Inflammatory macrophage treated with lipopolysaccharide for 1 hour (primary cell): ENCODE data around the gene DTD1.
A peak's percentile ranks its signal among the peaks of the same experiment; 100 is the strongest.

Experiments used
- DNase-seq, 2 donors: peaks; one replicate each; pipeline ENCODE4 v3.0.0-alpha.2; 2020 to 2022

Gene DTD1

GRCh38 chr20:18715564-18715963 lies 127.7 kb downstream of the DTD1 start:
- DNase-seq = no peak

DNA sequence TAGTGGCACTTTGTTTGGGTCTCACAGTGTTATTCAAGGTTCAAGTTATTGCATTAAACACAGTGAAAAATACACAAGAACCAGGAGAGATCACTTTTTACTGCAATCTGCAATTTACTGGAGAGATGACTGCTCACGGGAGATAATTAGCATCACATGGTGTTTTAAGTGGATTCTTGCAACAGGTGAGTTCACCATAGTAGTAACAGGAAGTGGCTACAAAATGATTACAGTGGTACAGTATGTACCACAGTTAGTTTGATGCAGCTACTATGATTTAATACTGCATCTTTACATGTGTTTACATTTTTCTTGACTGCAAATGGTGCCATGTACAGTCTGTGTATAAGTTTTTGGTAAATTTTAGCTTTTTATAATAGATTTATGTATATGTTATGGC lies 129.2 kb downstream of the DTD1 start:
- DNase-seq = no peak

DNA sequence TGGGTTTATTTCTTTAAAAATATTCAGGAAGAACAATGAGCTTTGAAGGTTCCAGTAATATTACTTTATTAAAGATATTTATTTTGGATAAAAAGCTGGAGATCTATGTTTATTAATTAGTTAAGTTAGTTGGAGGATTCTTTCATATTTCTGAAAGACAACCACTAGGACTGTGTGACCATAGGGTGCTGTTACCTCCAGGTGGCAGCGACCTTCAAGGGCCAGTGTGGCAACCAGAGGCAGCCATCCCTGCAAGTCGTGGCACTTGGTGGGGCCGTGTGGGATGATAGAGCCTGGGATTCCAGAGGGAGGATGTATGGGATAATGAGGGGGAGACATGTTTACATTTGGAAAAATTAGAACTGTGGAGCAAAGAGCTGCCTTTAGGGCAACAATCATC lies 130.3 kb downstream of the DTD1 start:
- DNase-seq = no peak

DNA sequence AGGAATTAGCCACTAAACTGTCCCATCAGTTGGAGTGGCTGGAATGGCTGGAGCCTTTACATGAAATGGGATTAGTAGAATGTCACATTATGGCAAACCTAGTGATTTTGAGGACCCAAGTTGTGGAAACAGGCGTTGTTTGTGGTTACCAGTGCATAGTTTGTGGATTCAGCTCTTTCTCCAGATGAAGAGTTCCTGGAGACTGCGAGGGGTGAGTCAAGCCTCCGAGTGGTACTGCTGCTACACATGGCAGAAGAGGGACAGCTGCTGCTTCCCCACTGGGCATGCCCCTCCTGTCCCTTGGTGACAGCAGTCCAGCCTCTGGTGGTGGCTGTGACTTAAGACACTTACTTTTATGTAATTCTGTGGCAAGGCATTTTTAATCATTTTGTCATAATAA lies 131.6 kb downstream of the DTD1 start:
- no peak for DNase-seq

GRCh38 chr20:18721551-18722115 lies 133.8 kb downstream of the DTD1 start:
- DNase-seq = no peak

DNA sequence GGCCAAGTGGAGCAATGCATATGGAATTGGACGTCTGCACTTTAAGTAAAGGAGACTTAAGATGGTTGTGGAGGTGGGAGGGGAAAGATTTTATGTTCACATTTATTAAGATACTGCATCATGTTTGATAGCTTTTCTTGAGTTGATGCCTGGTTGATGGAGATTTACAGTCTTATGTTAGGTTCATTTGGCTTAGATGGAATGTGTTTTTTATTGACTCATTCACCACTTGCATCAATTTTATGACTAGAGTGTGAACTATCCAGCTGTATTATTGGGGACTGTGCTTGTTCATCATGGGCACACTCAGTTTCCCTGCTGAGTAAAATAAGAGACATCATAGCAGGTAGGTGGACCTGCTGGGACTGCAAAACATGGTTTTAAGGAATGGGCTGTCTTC lies 134.5 kb downstream of the DTD1 start:
- DNase-seq = no peak

DNA sequence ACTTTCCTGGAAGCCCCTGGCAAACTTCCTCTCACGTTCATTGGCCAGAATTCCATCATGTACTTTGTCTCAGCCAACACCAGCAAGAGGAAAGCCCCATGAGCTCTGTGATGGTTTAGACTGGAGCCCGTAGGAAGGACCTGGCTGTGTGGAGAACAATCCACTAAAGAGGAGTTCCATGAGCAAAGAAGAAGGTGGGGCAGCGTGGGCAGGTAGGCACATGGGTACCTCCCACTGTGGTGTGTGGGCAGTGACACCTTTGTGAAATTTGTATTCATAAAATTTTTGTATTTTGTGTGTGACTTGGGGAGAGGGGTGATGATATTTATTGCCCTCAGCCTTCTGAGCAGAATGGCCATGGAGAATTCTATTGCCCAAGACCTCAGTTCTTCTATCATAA lies 136.2 kb downstream of the DTD1 start:
- DNase-seq = no peak

GRCh38 chr20:18724788-18725464 lies 137.1 kb downstream of the DTD1 start:
- DNase-seq = no peak

DNA sequence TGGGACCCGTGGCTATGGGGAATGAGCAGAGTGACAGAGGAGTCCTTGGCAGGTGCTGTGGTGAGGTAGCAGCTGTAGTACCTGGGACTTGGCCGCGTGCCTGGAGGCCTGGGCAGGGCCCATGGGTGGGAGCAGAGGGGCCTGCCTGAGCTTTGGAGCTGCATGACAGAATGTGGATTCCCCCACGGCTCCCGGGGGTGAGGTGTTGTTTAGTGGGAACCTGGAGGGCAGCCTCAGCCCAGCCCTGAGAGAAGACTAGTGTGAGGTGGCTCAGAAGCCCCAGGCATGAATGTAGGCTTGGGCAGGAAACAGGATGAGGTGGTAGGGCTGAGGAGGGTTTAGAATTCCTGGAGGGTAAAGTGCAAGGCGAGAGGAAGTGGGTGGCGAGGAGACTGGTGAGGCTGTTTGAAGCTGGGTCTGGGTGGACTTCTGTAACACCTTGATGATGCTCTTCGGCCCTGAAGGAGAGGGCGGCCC lies 139.2 kb downstream of the DTD1 start:
- DNase-seq = no peak

- DNase-seq = no peak
Measured at GRCh38 chr20:18728165-18728869, 140.5 kb downstream of the DTD1 start.

- DNase-seq = no peak
Measured at GRCh38 chr20:18728870-18729224, 141.0 kb downstream of the DTD1 start.

DNA sequence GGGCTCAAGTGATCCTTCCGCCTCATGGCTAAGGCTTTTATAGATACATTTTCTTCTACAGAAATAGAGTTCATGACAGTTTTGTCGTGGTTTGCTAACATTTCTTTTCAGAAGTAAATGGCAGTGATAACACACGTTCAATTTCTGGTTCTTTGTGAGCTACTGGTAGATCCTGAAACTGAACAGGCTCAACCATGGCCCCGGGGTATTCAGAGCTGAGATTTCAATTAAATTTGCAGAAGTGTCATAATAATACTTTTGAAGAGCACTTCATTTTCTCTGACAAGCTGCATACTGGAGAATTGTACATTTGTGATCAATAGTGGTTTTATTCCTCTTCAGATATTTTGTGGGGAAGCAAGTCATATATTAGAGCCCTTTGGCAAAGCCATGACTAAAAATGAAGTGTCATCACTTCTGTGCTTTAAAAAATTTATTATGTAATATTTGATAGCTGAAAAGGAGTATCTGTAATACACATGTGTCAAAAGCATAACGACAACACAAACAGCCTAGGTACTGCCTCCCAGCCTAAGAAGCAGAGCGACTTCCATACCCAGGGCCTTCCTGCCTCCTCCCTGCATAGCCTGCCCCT lies 141.5 kb downstream of the DTD1 start:
- no peak for DNase-seq

GRCh38 chr20:18731940-18732339 lies 144.1 kb downstream of the DTD1 start:
- DNase-seq = no peak

DNA sequence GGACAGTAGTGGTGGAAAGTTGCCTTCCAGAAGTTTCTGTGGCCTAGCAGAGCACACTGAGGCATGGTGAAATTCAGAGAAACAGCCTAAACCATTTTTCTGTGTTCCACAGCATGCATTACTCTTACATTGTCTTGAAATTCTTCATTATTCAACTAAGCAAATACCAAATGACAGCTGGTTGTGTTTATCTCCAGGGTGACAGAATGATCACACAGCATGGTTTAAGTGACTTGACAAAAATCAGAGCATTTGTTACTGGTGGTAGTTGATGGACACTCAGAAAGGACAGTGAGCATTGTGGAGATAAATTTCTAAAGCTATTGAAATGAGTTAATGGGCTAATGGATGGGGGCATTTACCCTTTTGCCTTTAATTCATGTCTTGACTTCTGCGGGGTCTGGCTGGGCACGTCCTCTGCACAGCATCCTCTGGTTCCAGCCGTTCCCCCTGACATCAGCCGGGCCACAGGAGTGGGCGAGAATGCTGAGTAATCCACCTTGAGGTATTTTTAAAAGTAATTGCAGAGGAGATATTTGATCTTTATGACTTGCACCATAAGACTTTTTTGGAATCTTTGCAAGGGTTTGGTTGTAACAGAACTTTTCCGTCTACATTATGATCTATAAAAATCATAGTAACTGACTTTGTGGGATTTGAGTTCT lies 146.8 kb downstream of the DTD1 start:
- no peak for DNase-seq

DNA sequence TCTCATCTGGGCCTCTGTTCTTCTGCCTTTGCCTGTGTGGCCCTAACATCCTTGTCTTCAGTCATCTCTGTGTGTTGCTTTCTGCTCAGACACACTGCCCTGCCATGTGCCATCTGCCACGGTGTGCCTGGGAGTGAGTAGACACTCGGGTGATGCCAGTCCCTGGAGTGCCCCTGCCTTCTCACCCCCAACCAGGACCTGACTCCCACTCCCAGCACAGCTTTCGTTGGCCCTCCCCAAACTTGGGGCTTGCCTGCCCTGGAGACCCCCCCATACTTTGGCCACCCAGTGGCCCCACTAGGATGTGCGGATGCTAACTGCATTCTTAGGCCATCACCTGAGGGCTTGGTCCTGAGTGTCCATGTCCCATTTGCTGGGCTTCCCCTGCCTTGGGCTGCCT lies 149.3 kb downstream of the DTD1 start:
- DNase-seq = no peak

DNA sequence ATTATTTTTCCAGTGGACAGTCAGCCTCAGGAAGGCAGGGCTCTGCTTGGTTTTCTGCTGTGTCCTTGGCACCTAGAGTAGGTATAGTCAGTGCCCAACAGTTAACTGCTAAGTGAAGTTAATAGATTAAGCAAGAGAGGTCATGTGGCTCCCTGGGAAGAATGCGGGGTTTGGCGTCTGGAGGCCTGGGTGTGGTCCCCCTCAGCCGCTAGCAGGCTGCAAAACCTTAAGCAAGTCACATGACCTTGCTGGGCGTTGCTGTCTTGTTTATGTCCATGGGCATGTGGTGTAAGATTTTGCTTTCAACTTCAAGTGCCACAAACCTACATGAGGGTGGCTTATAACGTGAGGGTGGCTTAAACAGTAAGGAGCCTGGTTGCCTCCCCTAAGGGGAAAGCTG lies 150.2 kb downstream of the DTD1 start:
- peak; percentile 7 to 22 for DNase-seq

DNA sequence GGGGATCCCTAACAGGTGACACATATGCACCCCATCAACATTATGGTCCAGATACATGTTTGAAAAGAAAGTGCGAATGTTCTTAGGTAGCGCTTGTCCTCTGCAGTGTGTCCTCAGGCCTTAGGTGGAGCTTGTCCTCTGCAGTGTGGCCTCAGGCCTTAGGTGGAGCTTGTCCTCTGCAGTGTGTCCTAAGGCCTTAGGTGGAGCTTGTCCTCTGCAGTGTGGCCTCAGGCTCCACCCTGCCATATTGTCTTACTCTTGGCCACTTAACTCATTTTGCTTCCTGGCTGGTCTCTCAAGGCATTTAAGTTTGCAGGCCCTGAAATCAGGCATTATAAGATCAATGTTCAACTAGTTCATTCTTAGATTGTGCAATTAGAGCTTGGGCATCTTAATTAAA lies 151.0 kb downstream of the DTD1 start:
- no peak for DNase-seq

DNA sequence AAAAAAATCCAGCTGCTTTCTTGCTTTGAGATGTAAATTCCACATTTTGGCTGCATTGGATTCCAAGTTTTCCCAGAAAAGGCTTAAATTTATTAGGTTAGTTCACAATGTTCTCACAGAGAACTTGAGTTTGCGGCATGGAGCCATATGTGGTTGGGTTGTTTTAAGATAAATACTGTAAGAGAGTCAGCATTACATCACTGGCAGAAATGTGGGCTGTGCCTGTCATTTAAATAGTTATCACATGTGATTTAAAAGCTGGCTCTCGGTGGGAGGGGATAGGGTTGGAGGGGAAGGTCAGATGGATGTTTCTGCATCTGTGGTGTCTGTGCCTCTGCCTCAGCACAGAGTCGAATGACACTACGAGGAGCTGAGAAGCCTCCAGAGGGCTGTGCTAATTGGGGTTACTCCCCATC lies 151.9 kb downstream of the DTD1 start:
- DNase-seq = no peak

DNA sequence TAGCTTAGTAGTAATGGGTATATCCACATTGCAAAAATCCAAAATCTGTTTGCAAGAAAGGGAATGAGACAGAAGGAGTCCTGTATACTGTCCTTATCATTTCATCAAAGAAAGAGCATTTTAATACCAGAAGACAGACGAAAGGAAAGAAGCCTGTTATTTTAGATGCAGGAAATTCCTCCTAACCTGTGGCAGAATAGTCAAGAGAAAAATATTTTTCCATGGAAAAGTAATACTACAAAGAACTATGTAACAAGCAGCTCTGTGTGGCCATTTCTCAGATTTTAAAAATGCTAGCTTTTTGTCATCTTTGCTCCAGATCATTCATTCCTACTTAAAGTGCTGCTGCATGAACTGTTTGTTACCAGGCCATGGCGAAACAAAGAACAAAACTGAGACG lies 152.9 kb downstream of the DTD1 start:
- DNase-seq = no peak

DNA sequence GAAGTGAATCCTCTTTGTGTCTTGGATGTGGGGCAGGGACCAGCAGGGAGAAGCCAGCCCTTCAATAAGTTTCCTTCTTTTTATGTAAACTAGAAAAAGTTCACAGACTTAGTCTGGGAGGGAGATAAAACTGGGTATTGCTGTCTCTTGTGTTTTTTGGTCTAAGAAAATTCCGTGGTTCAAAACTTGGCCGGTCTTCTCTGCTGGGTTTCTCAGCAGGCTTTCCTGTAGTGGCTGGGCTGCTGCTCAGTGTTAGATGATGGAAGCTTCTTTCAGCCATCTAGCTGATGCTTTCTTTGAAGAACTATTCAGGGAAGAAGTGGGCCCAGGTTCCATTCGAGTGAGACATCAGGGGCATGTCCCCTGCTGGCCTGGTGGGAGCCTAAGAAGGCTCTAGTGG lies 155.0 kb downstream of the DTD1 start:
- no peak for DNase-seq

GRCh38 chr20:18743665-18744440 lies 156.0 kb downstream of the DTD1 start:
- DNase-seq = no peak

GRCh38 chr20:18747090-18747489 lies 159.2 kb downstream of the DTD1 start:
- no peak for DNase-seq

GRCh38 chr20:18748987-18749386 lies 161.1 kb downstream of the DTD1 start:
- no peak for DNase-seq
